C1 segment of cervical spinal cord (tissue), 14 donors: ENCODE measurements around the gene AZIN2.
"Not testable (repeated sequence)": the region's sequence is repeated elsewhere in the genome, so short reads cannot be mapped to it uniquely, and the experiment has no call there.

ENCODE experiments used
- DNase-seq, 14 donors: peaks; one replicate each; lab custom pipeline; 2025; lab: John Stamatoyannopoulos, UW

AZIN2 gene

GRCh38 chr1:33127001-33127823, 46.3 kb downstream of the AZIN2 start:
- peak; percentile 63 to 99 (median 97) for DNase-seq

DNA sequence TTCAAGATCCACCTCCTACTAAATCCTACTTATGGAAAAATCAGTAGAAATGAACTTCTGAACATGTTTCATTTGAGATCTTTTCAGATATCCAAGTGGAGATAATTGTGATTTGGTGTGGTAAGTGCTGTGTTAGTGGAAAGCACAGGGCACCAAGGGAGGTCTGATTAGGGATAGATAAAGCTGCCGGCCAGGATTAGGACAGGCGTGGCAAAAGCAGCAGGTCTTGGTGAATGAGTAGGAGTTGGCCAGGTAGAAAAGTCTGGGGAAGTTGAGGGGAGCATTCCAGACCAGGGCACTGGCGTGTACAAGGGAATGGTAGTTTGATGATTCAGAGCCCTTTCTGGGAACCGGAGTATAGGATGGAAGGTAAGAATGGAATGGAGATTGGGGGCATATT, 47.8 kb downstream of the AZIN2 start:
- no peak for DNase-seq

DNA sequence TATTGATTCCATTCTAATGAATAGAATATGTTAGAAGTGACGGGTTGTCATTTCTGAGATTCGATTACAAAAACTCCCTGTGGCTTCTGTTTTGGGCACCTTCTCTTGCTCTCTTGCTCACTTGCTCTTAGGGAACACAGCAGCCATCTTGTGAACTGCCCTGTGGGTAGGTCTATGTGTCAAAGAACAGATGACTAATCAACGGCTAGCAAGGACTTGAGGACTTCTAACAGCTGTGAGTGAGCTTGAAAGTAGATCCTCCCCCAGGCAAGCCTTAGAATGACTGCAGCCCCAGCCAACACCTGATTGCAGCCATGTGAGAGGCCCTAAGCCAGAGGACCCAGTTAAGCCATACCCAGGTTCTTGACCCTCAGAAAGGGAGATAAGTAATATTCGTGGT, 49.3 kb downstream of the AZIN2 start:
- no peak for DNase-seq

- DNase-seq = no peak
These were observed 50.2 kb downstream of the AZIN2 start for GRCh38 chr1:33131191-33131590.

DNA sequence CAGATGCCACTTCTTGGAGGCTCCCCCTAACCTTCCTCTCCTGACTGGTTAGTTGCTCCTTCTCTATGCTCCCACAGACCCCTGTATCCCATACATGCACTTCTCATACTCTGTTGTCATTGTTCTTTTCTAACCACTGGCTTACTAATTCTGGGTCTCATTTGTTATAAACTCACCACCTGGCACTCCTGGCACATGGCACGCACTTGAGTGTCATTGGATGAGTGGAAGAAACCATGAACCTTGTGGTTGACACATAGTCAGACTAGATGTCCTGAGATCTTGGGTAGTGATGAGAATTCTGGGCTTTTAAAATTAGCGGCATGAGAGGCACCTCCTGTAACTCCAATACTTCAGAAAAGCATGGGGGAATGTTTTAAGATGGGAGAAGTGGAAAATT, 51.6 kb downstream of the AZIN2 start:
- DNase-seq = no peak

- DNase-seq = no peak
These were observed 52.6 kb downstream of the AZIN2 start for GRCh38 chr1:33133478-33134105.

DNA sequence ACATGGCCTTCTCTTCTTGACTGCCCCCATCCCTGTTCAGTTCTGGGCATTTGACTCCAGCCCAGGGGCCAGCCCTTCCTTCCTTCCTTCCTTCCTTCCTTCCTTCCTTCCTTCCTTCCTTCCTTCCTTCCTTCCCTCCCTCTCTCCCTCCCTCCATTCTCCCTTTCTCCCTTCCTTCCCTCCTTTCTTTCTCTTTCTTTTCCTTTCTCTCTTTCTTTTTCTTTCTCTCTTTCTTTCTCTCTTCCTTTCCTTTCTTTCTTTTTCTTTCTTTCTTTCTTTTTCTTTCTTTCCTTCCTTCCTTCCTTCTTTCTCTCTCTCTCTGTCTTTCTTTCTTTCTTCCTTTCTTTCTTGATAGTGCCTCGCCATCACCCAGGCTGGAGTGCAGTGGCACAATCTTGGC, 55.1 kb downstream of the AZIN2 start:
- not testable (repeated sequence) for DNase-seq

DNA sequence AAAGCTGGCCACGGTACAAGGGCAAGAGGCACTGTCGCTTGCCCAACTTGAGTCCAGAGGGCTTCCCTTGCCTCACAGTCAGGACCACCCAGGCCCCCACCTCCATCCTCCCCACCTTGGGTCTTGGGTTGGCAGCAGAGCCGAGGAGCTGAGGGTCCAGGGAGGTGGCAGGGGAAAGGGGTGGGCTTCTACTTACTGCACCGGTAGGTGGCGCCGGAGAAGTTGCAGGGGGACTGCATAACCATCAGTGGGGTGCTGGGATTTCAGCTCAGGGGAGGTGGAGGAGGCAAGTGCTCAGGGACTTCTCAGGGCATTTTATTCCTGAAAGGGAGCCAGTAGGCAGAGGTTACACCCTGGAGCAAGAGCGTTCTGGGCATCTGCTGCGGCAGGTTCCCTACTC, 56.8 kb downstream of the AZIN2 start:
- peak in 6 of 14 donors; percentile 6 to 37 (median 14) for DNase-seq

DNA sequence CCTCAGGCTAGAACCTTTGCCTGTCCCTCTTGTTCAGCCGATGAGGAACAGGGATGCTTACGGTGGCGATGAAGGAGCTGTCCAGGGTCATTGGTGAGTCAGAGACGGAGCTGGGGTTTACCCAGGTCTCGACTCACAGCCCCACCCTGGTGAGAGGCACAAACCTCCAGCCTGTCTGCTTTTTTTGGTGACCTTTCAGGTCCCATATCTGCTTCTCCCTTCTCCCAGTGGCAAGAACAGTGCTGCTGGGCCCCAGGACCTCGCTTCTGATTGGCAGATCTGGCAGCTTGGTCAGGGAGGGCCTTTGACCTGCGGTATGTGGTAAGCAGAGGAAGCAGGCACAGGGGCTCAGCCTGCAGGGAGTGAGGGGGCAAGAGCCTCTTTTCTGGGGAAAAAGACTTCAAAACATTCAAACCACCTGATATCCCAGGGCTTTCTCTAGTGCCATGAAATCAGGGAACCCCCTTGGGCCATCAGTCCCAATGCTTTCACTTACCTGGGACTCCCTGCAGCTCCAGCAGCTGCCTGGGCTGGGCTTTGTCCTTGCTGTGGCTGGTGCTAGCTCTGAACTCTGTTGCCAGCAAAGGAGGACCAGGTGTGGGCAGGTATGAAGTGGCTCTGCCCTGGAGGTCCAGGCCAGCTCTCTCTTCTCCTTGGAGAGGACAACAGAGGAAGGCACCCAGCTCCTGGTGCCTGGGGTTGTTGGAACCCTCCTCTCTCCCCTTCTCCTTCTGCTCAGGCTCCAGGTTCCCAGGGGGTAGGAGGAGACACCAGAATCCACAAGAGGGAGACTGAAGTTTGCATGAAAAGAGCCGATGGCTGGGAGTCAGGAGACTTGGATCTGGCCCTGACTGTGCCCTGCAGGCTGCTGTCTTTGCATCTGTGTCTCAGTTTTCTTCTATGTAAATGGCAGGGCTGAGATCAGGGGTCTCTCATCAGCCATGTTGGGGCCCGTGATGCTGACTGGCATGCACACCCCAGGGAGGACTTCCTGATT, 59.5 kb downstream of the AZIN2 start:
- no peak for DNase-seq

GRCh38 chr1:33141216-33141615, 60.3 kb downstream of the AZIN2 start:
- no peak for DNase-seq

DNA sequence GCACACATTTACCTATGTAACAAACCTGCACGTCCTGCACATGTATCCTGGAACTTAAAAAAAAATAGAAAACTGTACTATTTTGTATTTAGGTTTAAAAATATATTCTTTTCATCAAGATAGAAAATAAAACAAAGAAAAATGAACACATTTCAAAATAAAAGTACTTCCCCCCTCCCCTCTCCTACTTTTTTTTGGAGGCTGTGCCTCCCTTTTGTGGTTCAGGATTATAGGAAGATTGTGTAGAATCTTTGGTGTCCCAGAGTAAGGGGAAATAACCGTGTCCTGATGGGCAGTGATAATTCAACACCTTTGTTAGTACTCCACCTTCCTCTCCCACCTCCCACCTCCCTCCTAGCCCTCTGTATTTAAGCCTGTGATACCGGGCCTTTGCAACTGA, 60.8 kb downstream of the AZIN2 start:
- no peak for DNase-seq

DNA sequence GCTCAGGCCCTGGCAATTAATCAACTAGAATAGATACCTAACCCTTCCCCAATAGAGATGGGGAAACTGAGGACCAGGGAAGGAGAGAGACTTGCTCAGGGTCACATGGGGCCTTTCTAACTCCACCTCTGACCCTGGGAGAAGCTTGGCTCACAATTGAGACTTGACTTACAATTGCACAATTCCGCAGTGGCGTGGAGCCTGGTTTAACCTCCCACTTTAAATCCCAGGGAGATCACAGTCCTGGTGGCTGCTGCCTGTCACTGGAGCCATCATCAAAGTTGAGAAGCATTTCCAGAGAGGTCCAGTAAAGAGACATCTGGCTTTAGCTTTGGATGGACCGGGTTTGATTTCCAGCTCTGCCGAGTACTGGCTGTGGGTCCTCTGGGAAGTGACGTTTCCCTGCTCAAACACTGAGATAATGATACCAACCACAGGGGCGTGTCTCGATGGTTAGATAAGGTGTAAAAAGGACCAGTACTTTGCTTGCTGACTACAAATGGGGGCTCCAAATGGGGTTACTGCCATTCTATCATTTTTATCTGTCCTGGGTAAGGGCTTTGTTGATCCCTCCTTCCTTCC, 61.6 kb downstream of the AZIN2 start:
- DNase-seq = no peak

DNA sequence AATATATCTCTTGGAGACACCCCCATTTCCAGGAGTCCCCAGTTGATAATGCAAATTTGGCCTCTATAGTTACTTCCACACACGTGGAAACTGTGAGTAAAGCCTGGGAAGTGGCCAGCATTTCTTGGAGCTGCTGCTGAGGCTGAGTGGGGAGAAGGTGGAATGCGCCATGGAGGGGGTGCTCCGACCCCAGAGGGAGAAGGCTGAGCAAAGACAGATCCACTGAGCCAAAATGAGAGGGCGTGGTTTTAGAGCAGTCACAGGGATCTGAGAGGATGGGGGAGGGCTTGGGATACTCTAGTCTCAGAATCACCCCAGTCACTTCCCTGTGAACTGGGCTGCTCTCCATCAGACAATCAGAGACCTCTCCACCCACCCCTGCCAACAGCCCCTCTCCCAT, 62.2 kb downstream of the AZIN2 start:
- no peak for DNase-seq

DNA sequence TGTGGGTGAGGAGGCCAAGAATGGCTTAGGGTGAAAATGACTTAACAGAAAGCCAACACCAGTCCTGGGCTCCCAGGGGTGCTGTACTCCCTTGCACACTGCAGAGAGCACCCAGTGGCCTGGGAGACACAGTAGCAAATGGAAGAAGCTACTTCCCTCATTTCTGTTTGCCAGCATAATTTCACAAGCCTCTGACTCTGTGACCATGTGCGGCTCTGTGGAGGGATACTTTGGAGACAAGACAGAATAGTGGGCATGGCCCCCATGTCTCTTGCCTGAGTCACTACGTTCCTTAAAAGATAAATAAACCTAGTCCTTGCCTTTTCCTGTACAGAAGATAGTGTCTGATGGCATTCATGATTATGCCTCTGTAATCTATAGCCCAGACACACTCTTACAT, 62.7 kb downstream of the AZIN2 start:
- no peak for DNase-seq

DNA sequence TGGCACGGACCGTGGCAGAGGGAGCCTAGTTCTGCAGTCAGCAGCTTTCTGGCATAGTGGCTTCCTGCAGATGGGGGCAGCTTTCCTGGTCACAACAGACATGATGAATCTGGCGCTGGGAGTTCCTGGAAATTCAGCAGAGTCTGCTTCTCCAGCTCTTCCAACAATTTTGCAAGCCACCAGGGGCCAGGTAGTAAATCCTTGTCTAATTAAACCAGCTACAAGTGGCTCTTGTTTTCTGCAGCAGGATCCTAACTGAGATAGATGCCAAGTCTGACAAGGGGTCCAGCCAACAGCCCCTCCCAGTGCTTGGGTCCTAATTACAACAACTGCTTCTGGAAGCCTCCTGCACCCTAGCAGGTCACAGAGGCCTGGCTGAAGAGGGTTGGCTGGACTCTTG, 65.0 kb downstream of the AZIN2 start:
- peak in 2 of 14 donors; percentile 11 to 39 for DNase-seq

DNA sequence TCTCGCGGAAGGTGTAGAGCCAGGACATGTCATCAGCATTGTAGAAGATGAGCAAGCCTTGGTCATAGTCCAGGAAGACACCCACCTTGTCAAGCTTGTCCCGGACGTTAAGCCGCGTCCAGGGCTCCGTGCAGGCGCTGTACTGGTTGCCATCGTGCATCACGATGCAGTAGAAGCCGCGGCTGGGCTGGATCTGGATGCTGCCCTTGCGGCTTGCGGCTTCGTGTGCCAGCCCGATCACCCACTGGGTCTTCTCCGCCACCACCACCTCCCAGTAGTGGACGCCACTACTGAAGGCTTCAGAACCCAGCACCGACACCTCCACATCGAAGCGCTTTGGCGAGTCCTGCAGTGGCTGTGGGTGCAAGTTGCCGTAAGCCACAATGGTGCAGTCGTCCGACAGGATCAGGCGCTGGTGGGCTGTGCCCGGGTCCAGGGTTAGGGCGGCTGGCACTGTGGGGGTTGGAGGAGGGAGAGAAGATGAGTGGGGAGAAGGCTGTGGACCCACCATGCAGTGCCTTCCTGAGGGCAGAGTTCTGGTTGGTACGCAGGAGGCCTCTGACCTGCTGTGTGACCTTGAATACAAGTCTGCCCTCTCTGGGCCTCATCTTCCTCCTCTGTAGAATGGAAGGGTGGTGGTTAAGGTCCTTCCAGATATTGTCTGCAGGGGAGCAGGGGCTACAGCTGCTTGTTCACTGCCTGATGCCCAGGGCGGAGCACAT, 66.5 kb downstream of the AZIN2 start:
- DNase-seq = no peak

DNA sequence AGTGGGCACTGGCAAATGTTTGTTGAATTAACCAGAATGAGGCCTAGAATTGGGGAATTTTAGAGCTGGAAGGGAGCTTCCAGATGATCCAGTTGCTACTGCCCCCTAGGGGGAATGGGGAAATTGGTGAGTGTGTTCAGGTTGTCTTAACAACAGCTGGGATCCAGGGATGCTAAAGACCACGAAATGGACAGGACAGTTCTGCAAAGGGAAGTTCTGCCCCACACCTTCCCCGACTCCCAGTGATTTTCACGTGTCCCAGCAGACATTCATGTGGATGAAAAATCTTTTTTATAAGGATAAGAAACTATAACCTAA, 67.0 kb downstream of the AZIN2 start:
- DNase-seq = no peak

DNA sequence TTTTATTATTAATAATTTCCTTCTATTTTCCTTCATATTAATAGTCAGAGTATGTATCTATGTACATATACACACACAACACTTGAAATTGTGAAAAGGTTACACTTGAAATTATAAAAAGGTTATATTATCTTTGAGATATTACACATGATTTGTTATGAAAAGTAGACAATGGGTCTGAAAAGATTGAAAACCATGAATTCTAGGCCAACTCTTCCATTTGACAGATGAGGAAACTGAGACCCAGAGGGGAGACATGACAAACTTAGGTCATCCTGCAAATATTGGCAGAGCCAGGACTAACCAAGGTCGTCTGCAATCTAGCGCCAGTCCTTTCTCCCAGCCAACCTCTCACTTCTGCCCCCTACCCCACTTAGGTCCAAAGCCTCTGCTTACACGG, 67.7 kb downstream of the AZIN2 start:
- DNase-seq = no peak

DNA sequence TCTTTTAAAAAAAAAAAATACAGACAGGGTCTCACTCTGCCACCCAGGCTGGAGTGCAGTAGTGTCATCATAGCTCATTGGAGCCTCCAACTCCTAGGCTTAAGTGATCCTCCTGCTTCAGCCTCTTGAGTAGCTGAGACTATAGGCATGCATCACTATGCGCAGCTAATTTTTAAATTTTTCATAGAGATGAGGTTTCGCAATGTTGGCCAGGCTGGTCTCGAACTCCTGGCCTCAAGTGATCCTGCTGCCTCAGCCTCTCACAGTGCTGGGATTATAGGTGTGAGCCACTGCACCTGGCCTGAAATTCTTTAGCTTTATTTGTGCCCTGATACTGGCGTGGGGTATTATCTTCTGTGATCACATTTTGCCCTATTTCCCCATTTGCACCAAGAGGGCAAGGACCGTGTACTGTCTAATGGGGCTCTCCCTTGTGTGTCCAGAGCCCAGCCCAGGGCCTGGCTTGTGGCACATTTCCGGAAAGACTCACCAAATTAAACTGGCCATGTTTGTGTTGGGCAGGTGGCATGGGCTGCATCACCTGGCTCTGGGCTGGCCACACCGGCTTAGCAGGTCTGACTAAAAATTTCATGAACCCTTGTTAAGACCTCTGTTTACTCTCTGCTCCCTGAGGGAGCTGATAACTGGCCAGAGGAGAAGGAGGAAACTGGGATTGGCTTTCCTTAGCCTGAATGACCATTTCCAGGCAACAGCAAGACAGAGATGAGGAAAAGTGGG, 68.7 kb downstream of the AZIN2 start:
- no peak for DNase-seq

GRCh38 chr1:33150522-33150921, 69.6 kb downstream of the AZIN2 start:
- no peak for DNase-seq
